Right renal cortex interstitium (tissue), 3 donors: ENCODE data around the gene MR1. TPM values are rescaled to one million over a fixed set of nuclear protein-coding genes. Genes with fewer than 3 reads are reported as not detected.

Experiments used
- DNase-seq, 3 donors: peaks; one replicate each; pipeline ENCODE4 v3.0.0-alpha.2; 2013; ENCODE audit warnings: low read depth in 3 of 3, low spot score in 2 of 3
- polyA plus RNA-seq, 3 donors: library from polyadenylated mRNA; unstranded; fragments of 120-200 nt; gene quantifications; one replicate each; pipeline ENCODE4 v1.2.1, GENCODE V29; 2013; ENCODE audit not compliant: insufficient read length in 3 of 3

The MR1 gene
- polyA plus RNA-seq, 3 donors, result 3.4 to 5.5 (median 5.2) TPM

DNA sequence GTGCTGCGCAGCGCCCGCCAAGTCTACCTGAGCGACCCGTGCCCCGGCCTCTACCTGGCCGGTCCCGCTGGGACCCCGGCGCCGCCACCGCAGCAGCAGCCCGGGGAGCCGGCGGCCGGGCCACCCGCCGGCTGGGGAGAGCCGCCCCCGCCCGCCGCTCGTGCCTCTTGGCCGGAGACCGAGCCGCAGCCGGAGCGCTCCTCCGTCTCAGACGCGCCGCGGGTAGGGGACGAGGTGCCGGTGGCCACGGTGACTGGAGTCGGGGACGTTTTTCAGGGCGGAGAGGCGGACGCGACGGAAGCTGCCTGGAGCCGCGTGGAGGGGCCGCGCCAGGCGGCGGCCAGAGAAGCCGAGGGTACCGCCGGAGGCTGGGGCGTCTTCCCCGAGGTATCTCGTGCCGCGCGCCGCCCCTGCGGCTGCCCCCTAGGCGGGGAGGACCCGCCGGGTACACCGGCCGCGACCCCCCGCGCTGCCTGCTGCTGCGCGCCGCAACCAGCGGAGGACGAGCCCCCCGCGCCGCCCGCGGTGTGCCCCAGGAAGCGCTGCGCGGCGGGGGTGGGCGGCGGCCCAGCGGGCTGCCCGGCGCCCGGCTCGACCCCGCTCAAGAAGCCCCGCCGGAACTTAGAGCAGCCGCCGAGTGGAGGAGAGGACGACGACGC, 55.4 kb downstream of the MR1 start:
- DNase-seq, result no peak

DNA sequence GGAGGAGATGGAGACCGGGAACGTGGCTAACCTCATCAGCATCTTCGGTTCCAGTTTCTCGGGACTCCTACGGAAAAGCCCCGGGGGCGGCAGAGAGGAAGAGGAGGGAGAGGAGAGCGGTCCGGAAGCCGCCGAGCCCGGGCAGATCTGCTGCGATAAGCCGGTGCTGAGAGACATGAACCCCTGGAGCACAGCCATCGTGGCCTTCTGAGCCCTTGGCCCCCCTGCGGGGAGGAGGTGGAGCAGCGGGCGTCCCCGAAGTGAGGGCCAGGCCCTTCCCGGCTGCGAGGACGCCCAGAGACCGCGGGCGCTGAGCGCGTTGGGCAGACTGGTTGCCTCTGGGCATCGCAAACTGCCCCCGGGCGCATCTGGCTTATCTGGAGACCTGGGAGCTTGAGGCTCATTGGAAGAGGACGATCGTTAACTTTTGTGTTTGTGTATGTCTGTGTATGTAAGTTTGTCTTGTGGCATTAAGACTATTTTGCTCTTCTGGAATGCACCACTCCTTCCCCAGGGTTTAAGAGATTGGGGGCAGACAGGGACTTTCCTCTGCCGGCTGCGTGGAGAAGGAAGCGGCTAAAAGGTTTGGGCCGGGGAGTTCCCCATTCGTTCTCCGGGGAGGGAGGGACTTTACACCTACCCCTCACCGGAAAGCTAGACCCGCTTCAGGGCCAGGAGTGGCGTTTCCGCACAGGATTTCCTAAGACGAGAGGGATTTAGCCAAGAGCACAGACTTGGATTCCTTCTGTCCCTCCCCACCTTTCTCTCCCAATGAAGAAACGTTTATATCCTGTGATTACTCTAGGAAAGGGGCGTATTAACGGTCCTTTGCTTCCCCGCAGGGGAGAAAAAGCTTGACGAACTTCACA, 56.1 kb downstream of the MR1 start:
- DNase-seq, result no peak

DNA sequence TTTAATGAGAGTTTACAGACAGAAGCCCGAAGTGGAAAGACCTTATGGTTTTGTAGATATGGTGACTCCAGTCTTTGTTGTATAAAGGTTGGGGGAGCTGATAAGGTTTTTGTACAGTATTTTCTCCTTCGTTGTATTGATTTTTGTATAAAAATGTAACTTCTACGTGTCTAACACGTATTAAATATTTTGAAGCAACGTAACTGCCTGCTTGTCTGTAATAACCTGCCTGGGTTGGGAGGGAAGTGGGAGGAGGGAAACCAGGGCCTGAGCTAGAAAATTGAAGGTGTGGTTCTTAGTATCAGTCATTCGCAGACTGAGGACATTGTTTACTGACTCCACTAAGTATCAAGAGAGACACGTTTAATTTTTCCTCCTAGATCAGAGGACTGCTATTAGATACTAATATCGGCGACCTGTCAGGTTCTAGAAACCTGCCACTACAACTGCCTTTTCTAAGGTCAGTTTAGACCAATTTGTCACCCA, 56.9 kb downstream of the MR1 start:
- no peak for DNase-seq

DNA sequence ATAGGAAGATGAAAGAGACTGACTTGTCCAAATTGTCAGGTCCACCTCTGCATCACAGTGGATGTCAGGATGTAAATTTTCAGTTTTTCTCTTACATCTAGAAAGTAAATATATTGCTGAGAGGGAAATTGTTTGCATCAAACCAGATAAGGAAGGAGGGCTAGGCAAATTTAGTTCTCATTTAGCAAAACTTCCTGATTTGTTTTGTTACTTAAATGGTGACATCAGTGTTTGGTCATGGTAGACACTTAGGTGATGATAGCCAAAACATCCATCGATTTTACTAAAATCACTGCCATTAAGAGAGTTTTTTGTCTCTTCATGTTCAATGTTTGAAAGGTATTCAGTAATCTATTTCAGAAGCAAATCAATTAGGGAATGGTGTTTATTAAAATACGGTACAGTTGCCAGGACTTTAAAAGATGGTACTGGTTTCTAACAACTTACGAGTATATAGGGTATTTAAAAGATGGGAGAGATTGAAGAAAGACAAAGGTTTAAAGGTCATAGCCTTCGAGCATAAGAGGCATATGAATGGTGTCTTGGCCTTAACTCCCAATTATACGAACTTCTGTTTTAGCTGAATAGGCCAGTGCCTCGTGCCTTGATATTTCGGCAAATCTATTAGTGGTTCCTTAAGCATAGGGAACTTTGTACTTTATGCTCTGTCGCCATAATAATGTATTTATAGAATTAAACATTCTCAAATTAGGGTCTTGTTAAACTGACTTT, 57.7 kb downstream of the MR1 start:
- no peak for DNase-seq

DNA sequence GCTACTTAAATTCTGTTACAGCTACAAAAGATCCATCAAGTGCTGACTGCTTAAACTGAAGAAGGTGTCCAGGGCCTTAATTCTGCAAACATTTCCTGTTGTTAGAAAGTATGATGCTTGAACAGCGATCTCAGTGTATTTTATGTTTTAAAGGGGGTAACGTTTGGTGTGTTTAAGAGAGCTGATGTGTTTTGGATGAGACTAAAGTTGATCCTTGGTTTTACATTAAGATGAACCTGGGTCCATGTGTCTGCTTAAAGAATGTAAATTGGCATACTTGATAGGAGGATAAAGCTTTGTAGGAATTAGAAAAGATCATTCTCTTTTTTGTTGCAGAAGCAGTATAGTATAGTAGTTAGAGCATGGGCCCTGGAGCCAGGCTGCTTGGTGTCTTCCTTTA, 58.3 kb downstream of the MR1 start:
- no peak for DNase-seq

DNA sequence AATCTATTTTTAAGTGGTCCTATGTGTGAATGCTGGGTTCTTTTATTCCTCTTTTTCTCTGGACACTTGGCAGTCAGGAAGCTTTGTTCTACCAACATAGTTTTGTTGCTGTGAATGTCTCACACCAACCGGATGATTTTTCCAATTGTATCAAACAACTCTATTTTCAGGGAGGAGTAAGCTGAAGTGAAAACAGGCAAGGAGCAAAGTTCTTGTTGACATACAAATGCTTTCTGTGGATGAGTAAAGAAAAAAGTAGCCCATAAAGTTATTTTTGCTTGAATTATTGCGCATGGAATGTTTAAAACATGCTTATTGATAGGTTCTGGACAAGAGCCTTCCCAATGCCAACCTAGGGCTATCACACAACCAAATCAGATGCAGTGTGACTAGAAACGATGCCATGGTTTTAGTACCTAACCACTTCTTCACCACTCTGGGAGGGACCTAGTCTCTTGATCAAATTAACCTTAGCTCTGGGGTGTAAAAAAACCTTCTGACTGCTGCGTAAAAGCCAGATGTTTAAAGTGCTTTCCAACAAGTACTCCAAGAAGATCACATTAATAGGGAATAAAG, 59.2 kb downstream of the MR1 start:
- DNase-seq, result no peak

DNA sequence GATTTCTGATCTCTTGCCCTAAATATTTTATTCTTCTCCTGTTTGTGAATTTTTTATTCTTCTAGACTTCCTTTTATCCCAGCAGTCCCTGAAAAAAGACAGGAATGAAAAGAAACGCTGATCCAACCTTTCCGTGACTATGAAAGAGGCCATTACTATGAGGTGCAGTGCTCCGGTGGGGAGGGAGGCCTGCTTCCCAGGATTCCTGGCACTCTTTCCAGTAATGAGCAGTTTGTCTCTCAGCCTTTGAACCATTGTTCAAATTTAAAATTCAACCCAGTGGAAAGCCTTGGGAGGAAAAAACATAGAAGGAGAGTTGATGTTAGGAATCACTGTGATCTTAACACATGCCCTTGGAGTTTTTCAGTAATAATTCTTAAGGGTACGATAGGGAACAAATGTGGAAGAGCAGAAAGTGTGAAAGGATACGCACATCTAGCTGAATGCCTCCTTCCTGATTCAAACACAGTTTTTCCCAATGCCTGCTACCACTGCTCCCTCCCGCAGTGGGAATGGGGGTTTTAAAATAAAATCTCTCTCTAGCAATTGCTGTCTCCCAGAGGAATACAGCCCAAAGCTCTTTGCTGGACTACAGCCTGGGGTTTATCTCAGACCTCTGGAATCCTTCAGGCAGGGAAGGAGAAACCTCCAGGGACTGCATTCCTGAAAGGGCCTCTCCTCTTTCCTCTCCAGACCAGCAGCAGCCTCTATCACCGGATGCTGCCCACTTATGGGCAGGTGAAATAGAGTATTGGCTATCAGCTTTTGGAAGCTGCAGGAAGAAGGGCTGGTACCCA, 60.8 kb downstream of the MR1 start:
- DNase-seq, result no peak

DNA sequence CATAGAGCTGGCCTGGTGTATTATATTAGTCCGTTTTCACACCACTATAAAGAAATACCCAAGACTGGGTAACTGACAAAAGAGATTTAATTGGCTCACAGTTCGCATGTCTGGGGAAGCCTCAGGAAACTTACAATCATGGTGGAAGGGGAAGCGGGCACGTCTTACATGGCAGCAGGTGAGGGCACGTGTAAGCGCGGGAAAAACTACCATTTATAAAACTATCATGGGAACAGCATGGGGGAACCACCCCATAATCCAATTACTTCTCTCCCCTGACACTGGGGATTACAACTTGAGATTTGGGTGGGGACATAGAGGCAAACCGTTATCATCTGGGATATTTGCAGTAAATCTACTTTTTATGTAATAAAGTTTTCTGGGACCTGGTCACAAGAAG, 61.5 kb downstream of the MR1 start:
- DNase-seq, result no peak

DNA sequence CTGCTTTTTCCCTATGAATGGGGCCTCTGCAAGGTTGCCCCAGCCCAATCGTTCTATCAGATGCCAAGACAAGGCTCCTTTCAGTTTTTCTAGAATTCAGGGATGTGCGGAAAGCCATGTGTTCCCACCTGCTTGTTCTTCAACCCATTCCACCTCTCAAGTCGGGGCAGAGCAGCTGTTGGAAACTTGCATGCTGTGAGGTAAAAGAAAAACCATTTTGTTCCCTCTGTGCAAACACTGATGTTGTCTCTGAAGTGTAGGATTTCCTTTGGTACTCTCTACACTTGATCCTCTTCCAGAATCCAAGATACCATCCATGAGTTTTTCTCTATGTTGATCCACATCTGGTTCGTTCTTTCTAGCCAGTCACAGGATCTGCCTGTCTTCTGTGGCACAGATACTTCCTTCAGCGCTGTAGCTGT, 62.0 kb downstream of the MR1 start:
- no peak for DNase-seq

DNA sequence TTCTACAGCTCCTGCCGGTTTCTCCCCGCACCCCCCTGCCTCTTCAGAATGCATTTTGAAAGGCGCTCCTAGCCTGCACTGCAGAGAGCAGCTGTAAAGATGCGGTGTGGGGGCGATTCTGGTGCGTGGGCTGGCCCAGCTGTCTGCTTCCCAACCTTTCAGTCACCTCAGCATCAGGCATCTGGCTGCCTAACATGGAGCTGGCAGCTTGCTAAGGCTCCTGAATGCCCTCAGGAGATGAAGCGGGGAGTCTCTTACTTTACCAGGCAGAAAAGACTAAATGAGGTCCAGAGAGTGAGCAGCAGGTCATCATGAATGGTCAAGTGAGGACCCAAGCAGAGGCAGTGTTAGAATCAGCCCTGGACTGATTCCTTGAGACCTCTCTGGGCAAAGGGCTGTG, 63.5 kb downstream of the MR1 start:
- DNase-seq, result no peak

DNA sequence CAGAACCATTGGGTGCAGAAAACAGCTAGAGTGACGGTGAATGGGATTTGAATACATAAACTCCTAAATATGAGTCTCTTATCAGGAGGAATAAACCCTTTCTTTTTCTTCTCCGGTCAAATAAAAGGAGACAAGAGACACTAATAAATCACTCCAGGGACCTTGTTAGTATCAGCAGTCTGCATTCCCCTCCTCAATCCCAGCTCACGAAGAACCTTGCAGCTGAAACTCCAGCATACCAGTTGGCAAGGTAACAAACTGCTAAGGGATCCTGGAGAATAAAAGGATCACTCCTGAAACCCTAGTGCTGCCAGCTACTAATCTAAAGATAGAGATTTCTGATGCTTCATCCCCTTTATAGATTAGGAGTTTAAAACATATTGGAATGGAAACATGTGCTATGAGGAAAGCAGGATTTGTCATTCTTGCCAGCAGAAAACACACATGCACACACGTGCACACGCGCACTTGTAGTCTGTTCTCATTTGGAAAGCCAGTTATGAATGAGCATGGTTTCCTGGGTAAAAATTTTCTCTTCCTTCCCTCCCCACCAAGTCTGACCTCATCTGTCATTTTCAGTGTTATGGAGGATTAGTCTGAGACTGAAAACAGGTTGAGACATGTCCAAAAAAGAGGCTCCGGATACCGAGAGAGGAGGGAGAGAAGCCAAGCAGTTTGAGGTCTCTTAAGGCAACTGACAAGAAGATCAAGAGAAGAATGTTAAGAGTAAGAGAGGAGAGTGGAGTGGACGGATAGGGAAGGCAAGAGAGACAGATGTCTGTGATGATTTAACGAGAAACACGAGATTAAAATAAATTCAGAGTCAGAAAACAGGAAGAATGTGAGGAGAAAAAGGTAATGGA, 65.6 kb downstream of the MR1 start:
- DNase-seq, result no peak

DNA sequence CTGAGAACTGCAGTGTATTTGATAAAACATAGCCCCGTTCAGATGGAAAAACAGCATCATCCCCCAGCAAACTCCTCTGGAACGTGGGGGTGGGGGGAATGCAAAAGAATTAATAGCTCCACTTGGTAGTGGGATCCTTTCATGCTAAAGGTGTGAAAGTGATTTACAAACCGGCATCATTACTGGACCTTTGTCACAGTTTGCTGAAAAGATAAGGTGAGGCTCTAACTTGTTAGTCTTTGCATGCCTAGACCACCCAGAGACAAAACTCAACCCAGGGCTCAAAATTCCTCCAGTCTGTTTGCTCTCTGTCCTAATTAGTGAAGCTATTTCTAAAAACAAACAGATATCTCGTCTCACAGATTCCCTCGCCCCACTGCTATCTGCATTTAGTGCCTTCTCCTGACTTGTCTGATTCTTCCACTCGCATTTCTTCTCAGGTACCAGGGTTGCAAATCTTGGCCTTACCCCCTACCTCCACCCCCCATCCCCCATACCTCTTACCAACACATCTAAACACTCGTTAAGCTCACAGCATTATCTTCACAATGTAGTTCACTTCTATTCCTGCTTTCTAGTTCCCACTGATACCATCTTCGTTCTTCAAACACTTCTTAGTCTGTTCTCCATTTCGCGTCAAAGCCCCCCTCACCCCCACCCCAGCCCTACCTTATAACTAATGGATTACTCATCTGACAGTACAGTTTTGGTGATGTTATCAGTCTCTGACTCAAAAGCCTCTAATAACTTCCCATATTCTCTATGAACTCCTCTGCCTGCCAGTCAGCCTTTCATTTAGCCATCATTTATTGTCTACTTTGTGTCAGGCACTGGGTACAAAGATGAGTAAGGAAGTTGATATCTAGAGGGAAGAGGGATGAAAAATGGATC, 66.5 kb downstream of the MR1 start:
- DNase-seq, result no peak

DNA sequence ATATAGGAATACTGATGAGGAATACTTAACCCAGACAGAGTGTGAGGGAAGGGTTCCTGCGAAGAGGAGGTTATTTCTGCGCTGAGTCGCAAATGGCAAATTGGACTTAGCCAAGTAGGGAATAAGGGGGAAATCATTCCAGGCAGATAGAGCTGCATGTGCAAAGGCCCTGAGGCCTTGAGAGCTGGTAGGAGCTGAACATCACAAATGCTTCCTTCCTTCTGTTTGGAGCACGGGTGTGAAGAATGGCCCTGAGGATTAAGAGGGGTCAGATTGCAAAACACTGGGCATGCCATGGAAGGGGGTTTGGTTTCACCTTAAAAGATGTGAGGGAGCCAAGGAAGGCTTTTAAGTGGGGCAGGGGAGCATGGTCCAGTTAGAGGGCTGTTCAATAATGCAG, 67.2 kb downstream of the MR1 start:
- DNase-seq, result no peak

DNA sequence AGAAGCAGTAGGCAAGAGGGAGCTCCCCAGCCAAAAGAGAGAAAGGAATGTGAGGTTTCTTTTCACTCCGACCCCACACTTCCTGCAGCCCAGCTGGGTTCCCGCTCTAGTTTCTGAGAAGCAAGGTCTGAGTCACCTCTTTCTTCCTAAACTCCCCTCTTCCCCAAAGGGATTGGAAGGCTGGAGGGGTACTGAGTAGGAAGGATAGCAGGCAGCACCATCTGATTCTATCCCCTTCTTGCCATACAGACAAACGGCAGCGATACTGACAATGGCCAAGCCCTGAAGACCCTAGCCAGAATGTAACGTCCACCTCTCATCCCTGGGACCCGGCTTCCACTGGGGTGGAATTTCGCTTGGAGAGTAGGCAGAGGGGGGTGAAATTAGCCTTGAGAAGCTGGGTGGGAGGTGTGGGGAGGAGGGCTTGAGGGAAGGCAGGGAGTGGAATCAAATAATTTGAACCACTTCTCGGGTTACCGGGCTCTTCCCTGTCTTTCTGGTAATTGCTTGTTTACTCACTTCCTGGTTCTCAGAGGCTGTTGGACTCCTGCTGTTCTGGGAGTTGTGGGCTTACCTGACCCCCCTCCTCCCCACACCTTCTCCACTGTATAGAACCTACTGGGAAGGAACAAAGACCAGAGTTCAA, 67.9 kb downstream of the MR1 start:
- no peak for DNase-seq

DNA sequence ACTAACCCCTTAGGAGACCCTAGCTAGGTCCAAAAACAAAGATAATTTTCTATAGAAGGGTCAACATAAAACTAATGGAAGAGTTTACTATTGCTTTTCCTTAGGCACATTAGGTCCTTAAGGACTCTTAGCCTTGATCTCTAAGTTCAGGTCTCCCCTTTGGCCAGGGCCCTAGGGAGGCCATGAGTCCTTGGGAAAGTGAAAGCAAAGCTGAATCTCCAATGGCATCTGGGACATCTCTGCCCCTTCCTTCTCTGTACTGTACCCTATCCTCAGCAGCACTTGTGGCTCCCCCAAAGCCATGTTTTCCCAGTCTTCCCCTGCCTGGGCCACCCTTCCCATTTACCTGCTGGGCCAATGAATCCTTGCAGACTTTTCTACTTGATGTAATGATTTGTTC, 69.1 kb downstream of the MR1 start:
- DNase-seq, result no peak

DNA sequence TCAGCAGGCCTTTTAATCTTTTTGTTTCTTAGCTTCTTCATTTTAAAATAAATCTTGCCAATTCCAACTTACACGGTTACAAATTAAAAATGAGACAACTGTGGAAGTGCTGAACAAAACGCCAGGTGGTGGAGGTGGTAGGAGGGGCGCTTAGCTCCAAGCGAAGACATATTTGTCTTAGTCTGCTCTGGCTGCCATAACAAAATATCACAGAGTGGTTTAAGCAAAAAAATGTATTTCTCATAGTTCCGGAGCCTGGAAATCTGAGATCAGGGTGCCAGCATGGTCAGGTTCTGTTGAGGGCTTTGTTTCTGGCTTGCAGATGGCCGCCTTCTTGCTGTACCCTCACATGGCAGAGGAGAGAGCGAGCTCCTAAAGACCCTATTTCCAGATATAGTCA, 69.6 kb downstream of the MR1 start:
- DNase-seq, result no peak

DNA sequence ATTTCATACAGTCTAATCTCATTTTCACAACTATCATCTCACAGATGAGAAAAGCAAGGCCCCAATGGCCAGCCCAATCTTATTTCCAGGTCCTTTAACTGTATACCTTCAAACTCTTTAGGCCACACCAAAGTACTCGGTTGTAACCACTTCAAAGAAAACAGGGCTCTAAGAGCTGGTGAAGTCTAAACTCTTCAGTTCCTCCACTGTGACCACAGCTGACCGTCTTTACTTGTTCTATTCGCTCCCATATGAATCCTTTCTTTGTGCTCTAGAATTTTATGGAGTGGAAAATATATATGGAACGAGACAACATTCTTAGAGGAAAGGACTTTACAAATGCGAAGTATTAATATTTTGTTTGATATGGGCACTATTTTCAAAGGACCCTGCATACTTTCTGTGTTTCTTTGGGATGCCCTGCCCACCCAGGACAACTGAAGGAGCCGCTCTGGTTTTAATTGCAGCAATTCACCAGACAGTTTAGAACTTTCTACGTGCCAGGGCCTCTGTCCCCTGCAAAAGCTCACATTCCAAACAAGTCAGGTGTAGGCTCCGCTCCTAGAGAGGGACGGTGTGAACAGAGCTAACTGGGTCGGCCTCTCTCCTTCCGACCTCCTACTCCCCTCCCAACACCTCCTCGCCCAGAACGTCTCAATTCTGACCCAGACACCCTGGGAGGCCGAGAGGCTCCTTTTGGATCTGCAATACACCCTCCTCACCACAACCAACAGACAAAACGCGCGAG, 70.4 kb downstream of the MR1 start:
- no peak for DNase-seq
